Activated CD4-positive, alpha-beta memory T cell treated with anti-CD3 and anti-CD28 coated beads for 36 hours (primary cell): Measurements from ENCODE around the gene WDR31. TPM values are rescaled to one million over a fixed set of nuclear protein-coding genes. Genes with fewer than 3 reads are reported as not detected.

ENCODE experiments used
- CTCF ChIA-PET: fragments of 350-600 bp; sonication (Branson Sonifier 250); formaldehyde crosslinking; loops from one replicate; lab custom pipeline; 2021; ENCODE audit warnings: antibody characterized with exemption, inconsistent platforms; lab: Charles Lee
- POLR2A ChIA-PET: fragments of 350-600 bp; sonication (Branson Sonifier 250); formaldehyde crosslinking; loops from one replicate; lab custom pipeline; 2021; ENCODE audit warnings: antibody characterized with exemption; lab: Charles Lee
- DNase-seq: peaks from one replicate; pipeline ENCODE4 v3.0.0-alpha.2; 2020
- H3K27ac Mint-ChIP-seq: one replicate; pipeline ENCODE4 v1.8.0; 2021; ENCODE audit warnings: mixed read lengths
- H3K27me3 Mint-ChIP-seq: one replicate; pipeline ENCODE4 v1.8.0; 2021; ENCODE audit warnings: mixed read lengths
- H3K36me3 Mint-ChIP-seq: one replicate; pipeline ENCODE4 v1.8.0; 2021; ENCODE audit warnings: mixed read lengths
- H3K4me1 Mint-ChIP-seq: one replicate; pipeline ENCODE4 v1.8.0; 2021; ENCODE audit warnings: low read depth, mixed read lengths
- H3K4me3 Mint-ChIP-seq: one replicate; pipeline ENCODE4 v1.8.0; 2021; ENCODE audit warnings: mild to moderate bottlenecking, mixed read lengths
- H3K9me3 Mint-ChIP-seq: one replicate; pipeline ENCODE4 v1.8.0; 2021; ENCODE audit warnings: mixed read lengths
- intact Hi-C: fragments of 100-400 bp; cut with micrococcal nuclease; formaldehyde crosslinking; loops from one replicate; pipeline ENCODE4 v1.15.1; 2023
- total RNA-seq, 2 experiments: library from RNA; stranded (reverse); gene quantifications; one replicate each; pipeline ENCODE4 v1.2.3, GENCODE V29; 2021

Gene WDR31
- total RNA-seq, 2 experiments from 2014 or later, result 1.6 to 2.4 TPM

GRCh38 chr9:113364951-113365350, 24.9 kb upstream of the WDR31 start:
- H3K27me3 Mint-ChIP-seq, result no peaks in the 10 kb centered on the region
- CTCF ChIA-PET, result no interaction called here
- no peaks in the 10 kb centered on the region for H3K9me3 Mint-ChIP-seq
- no peak overlapping the region for H3K4me3 Mint-ChIP-seq
- H3K27ac Mint-ChIP-seq, result no peak overlapping the region
- peaks cover 11% of the 10 kb centered on the region for H3K4me1 Mint-ChIP-seq
- H3K36me3 Mint-ChIP-seq, result no peaks in the 10 kb centered on the region
- DNase-seq, result no peak
- intact Hi-C loops, result no loop called here
- POLR2A ChIA-PET, result no interaction called here

GRCh38 chr9:113363336-113363735, 23.3 kb upstream of the WDR31 start:
- H3K27ac Mint-ChIP-seq, result no peak overlapping the region
- no peaks in the 10 kb centered on the region for H3K9me3 Mint-ChIP-seq
- no peaks in the 10 kb centered on the region for H3K36me3 Mint-ChIP-seq
- ChIA-PET CTCF (interaction anchor here (1.0 kb wide), 1 partner anchor 38 kb away, joined by 3 read pairs; the partner anchor contains the start of gene ALAD), POLR2A (interaction anchor here (1.7 kb wide), 1 partner anchor 17 kb away, joined by 7 read pairs; no protein-coding TSS in a partner anchor)
- peaks cover 11% of the 10 kb centered on the region for H3K4me1 Mint-ChIP-seq
- H3K27me3 Mint-ChIP-seq, result no peaks in the 10 kb centered on the region
- DNase-seq, result no peak
- H3K4me3 Mint-ChIP-seq, result no peak overlapping the region
- intact Hi-C loops, result no loop called here

- H3K27ac Mint-ChIP-seq, result peak overlapping the region; percentile 55
- H3K36me3 Mint-ChIP-seq, result no peaks in the 10 kb centered on the region
- peaks cover 5% of the 10 kb centered on the region for H3K27me3 Mint-ChIP-seq
- no peak overlapping the region for H3K4me3 Mint-ChIP-seq
- ChIA-PET POLR2A (interaction anchor here (1.0 to 2.4 kb wide), 6 partner anchors 9 to 92 kb away, joined by 3 to 24 read pairs (median 6); partner anchors contain the start of genes BSPRY, HDHD3 and WDR31), CTCF (interaction anchor here (1.6 kb wide), 1 partner anchor 11 kb away, joined by 7 read pairs; no protein-coding TSS in a partner anchor)
- H3K9me3 Mint-ChIP-seq, result no peaks in the 10 kb centered on the region
- peaks cover 11% of the 10 kb centered on the region for H3K4me1 Mint-ChIP-seq
- intact Hi-C loops, result loop anchor here (1.0 to 2.0 kb wide), 3 partner anchors 10 to 40 kb away; partner anchors contain the start of genes ALAD and HDHD3
- peak; percentile 57 for DNase-seq
Measured at GRCh38 chr9:113361304-113362018, 21.4 kb upstream of the WDR31 start.

- DNase-seq, result no peak
- intact Hi-C loops, result loop anchor here (2.0 kb wide), 1 partner anchor 16 kb away; the partner anchor contains the start of gene HDHD3
- ChIA-PET CTCF (interaction anchor here (1.1 to 1.6 kb wide), 2 partner anchors 10 to 12 kb away, joined by 4 to 7 read pairs; no protein-coding TSS in a partner anchor), POLR2A (interaction anchor here (2.4 kb wide), 1 partner anchor 11 kb away, joined by 24 read pairs; the partner anchor contains the start of gene BSPRY)
- no peak overlapping the region for H3K4me3 Mint-ChIP-seq
- H3K27me3 Mint-ChIP-seq, result peaks cover 6% of the 10 kb centered on the region
- H3K4me1 Mint-ChIP-seq, result peaks cover 11% of the 10 kb centered on the region
- H3K27ac Mint-ChIP-seq, result no peak overlapping the region
- no peaks in the 10 kb centered on the region for H3K36me3 Mint-ChIP-seq
- H3K9me3 Mint-ChIP-seq, result no peaks in the 10 kb centered on the region
Measured at GRCh38 chr9:113360242-113360842, 20.3 kb upstream of the WDR31 start.

DNA sequence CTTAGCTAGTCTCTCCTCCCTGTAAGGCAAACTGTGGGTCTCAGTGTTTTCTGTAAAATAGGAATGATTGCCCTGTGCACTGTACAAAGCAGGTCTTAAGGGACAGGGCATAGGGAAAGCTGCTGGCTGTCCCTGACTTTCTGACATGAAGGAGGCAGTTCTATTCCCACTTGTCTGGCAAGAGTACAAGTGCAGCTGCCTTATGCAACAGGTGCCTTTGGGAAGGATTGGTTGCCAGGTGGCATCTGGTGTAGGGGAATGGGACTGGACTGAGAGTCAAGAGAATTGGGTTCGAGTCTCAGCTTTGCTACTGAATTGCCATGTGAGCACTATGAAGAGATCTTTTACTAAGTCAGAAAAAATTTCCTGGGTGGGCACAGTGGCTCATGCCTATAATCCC, 19.3 kb upstream of the WDR31 start:
- Mint-ChIP-seq H3K9me3 (no peaks in the 10 kb centered on the region), H3K27ac (no peak overlapping the region), H3K4me1 (peaks cover 11% of the 10 kb centered on the region), H3K27me3 (peaks cover 6% of the 10 kb centered on the region), H3K36me3 (no peaks in the 10 kb centered on the region), H3K4me3 (no peak overlapping the region)
- CTCF ChIA-PET, result no interaction called here
- DNase-seq, result no peak
- POLR2A ChIA-PET, result no interaction called here
- intact Hi-C loops, result loop anchor here (10.0 kb wide), 1 partner anchor 1255 kb away; no protein-coding TSS in a partner anchor

- intact Hi-C loops, result loop anchor here (10.0 kb wide), 1 partner anchor 1252 kb away; no protein-coding TSS in a partner anchor
- peaks cover 18% of the 10 kb centered on the region for H3K4me1 Mint-ChIP-seq
- H3K27ac Mint-ChIP-seq, result no peak overlapping the region
- CTCF ChIA-PET, result no interaction called here
- no peak for DNase-seq
- POLR2A ChIA-PET, result no interaction called here
- H3K36me3 Mint-ChIP-seq, result no peaks in the 10 kb centered on the region
- no peak overlapping the region for H3K4me3 Mint-ChIP-seq
- H3K9me3 Mint-ChIP-seq, result no peaks in the 10 kb centered on the region
- H3K27me3 Mint-ChIP-seq, result peaks cover 21% of the 10 kb centered on the region
Measured at GRCh38 chr9:113356686-113357292, 16.7 kb upstream of the WDR31 start.

- Mint-ChIP-seq H3K9me3 (no peaks in the 10 kb centered on the region), H3K27me3 (peaks cover 33% of the 10 kb centered on the region), H3K4me1 (peaks cover 23% of the 10 kb centered on the region), H3K36me3 (no peaks in the 10 kb centered on the region), H3K4me3 (no peak overlapping the region), H3K27ac (no peak overlapping the region)
- ChIA-PET POLR2A (no interaction called here), CTCF (no interaction called here)
- DNase-seq, result no peak
- intact Hi-C loops, result loop anchor here (10.0 kb wide), 1 partner anchor 1250 kb away; no protein-coding TSS in a partner anchor
Measured at GRCh38 chr9:113355040-113355596, 15.0 kb upstream of the WDR31 start.

DNA sequence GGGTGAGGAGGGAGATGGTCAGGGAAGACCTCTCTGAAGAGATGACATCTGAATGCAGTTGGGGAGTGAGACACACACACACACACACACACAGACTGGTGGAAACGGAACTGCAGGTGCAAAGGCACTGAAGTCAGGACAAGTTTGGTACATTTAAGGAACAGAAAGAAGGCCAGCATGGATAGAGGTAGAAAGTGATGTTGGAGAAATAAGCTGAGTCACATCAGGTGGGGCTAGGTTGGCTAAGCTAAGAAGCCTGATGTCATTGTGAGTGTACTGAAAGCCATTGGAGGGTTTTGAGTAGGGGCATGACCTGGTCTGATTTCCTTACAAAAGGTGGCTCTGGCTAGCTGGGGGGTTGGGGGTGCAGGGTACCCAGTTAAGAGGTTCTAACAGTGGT, 12.3 kb upstream of the WDR31 start:
- peaks cover 40% of the 10 kb centered on the region for H3K4me1 Mint-ChIP-seq
- intact Hi-C loops, result loop anchor here (10.0 kb wide), 1 partner anchor 1248 kb away; no protein-coding TSS in a partner anchor
- DNase-seq, result no peak
- H3K36me3 Mint-ChIP-seq, result no peaks in the 10 kb centered on the region
- ChIA-PET CTCF (interaction anchor here (1.3 kb wide), 1 partner anchor 49 kb away, joined by 4 read pairs; the partner anchor contains the start of gene ALAD), POLR2A (interaction anchor here (0.6 to 0.7 kb wide), 2 partner anchors 9 to 26 kb away, joined by 3 to 4 read pairs; no protein-coding TSS in a partner anchor)
- no peak overlapping the region for H3K27ac Mint-ChIP-seq
- H3K9me3 Mint-ChIP-seq, result no peaks in the 10 kb centered on the region
- H3K27me3 Mint-ChIP-seq, result peaks cover 37% of the 10 kb centered on the region
- no peak overlapping the region for H3K4me3 Mint-ChIP-seq

- peaks cover 42% of the 10 kb centered on the region for H3K4me1 Mint-ChIP-seq
- H3K9me3 Mint-ChIP-seq, result no peaks in the 10 kb centered on the region
- CTCF ChIA-PET, result interaction anchor here (0.6 to 1.3 kb wide), 2 partner anchors 12 to 49 kb away, joined by 3 to 4 read pairs; partner anchors contain the start of genes ALAD and WDR31
- POLR2A ChIA-PET, result interaction anchor here (0.6 to 4.8 kb wide), 3 partner anchors 10 to 26 kb away, joined by 4 to 24 read pairs (median 19); partner anchors contain the start of gene WDR31
- H3K36me3 Mint-ChIP-seq, result no peaks in the 10 kb centered on the region
- intact Hi-C loops, result loop anchor here (10.0 kb wide), 1 partner anchor 1247 kb away; no protein-coding TSS in a partner anchor
- peaks cover 37% of the 10 kb centered on the region for H3K27me3 Mint-ChIP-seq
- no peak overlapping the region for H3K4me3 Mint-ChIP-seq
- no peak for DNase-seq
- H3K27ac Mint-ChIP-seq, result no peak overlapping the region
Measured at GRCh38 chr9:113352006-113352405, 11.9 kb upstream of the WDR31 start.

DNA sequence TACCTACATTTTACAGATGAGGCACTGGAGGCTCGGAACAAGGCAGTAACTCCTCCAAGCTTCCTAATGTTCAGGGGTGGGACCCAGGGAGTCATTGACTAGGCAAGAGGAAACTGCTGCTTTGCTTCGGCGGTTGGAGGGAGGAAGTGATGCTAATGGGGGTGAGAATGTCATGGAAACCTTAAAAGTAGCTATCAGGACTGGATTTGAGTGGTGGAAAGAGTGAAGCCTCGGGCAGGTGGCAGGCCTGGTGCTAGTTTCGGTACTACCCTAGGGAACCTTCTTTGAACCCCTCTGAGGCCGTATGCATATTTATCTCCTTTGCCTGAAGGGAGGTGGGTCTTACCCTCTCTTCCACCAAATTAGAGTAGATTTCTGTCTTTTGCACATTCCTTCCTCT, 10.9 kb upstream of the WDR31 start:
- CTCF ChIA-PET, result interaction anchor here (0.6 to 2.1 kb wide), 5 partner anchors 10 to 304 kb away, joined by 3 to 7 read pairs (median 5); partner anchors contain the start of genes C9orf43, HDHD3 and POLE3
- Mint-ChIP-seq H3K4me3 (peak overlapping the region; percentile 77), H3K4me1 (peaks cover 47% of the 10 kb centered on the region), H3K27ac (peak overlapping the region; percentile 69), H3K27me3 (peaks cover 32% of the 10 kb centered on the region), H3K9me3 (no peaks in the 10 kb centered on the region), H3K36me3 (no peaks in the 10 kb centered on the region)
- DNase-seq, result peak; percentile 63
- intact Hi-C loops, result loop anchor here (1.0 to 10.0 kb wide), 4 partner anchors 10 to 1246 kb away; no protein-coding TSS in a partner anchor
- POLR2A ChIA-PET, result interaction anchor here (2.2 to 4.8 kb wide), 5 partner anchors 10 to 76 kb away, joined by 9 to 24 read pairs (median 11); partner anchors contain the start of genes C9orf43, CDC26, HDHD3 and POLE3
